ENCODE results near the gene KLHL21. TPM values are rescaled to one million over a fixed set of nuclear protein-coding genes. Genes with fewer than 3 reads are reported as not detected.

KLHL21 gene
- total and polyA plus RNA-seq, 10 of the 15 experiments (the other 5 are each of a cell fraction or from before 2014, with no cell fraction given) = 0.76 to 12.2 (median 5.2) TPM

- TF ChIP-seq, protein P1, sequence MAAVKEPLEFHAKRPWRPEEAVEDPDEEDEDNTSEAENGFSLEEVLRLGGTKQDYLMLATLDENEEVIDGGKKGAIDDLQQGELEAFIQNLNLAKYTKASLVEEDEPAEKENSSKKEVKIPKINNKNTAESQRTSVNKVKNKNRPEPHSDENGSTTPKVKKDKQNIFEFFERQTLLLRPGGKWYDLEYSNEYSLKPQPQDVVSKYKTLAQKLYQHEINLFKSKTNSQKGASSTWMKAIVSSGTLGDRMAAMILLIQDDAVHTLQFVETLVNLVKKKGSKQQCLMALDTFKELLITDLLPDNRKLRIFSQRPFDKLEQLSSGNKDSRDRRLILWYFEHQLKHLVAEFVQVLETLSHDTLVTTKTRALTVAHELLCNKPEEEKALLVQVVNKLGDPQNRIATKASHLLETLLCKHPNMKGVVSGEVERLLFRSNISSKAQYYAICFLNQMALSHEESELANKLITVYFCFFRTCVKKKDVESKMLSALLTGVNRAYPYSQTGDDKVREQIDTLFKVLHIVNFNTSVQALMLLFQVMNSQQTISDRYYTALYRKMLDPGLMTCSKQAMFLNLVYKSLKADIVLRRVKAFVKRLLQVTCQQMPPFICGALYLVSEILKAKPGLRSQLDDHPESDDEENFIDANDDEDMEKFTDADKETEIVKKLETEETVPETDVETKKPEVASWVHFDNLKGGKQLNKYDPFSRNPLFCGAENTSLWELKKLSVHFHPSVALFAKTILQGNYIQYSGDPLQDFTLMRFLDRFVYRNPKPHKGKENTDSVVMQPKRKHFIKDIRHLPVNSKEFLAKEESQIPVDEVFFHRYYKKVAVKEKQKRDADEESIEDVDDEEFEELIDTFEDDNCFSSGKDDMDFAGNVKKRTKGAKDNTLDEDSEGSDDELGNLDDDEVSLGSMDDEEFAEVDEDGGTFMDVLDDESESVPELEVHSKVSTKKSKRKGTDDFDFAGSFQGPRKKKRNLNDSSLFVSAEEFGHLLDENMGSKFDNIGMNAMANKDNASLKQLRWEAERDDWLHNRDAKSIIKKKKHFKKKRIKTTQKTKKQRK (IDR thresholded peaks at IDR 0.05; ENCODE audit: low read depth, low read length) = no peak
- TF ChIP-seq BMI1 (IDR thresholded peaks at IDR 0.05; ENCODE audit: borderline replicate concordance) = peak; percentile 99
- TF ChIP-seq MAX (IDR thresholded peaks at IDR 0.05; ENCODE audit: low read depth, low read length) = 0 out of 2 replicates have a peak, but pooled peaks have one; percentile 41
- no peak for TF ChIP-seq MYB (IDR thresholded peaks at IDR 0.05; ENCODE audit: borderline replicate concordance, low read depth, low read length)
- 0 out of 2 replicates have a peak, but pooled peaks have one; percentile 16 for TF ChIP-seq TCF12 (IDR thresholded peaks at IDR 0.05; ENCODE audit: low read depth, low read length)
- no peak for TF ChIP-seq ZNF384 (IDR thresholded peaks at IDR 0.05; ENCODE audit: borderline replicate concordance, low read depth, low read length)
- TF ChIP-seq CREM (IDR thresholded peaks at IDR 0.05; ENCODE audit: low read depth) = peak; percentile 96
- TF ChIP-seq BRCA1 (IDR thresholded peaks at IDR 0.05; ENCODE audit: low read depth, low read length) = no peak
- TF ChIP-seq HCFC1 (IDR thresholded peaks at IDR 0.05; ENCODE audit: low read length) = peak; percentile 43; the same call in 1 of the 2 replicates
- peak; percentile 93 for TF ChIP-seq POLR2AphosphoS5 (IDR thresholded peaks at IDR 0.05; ENCODE audit: low read length)
- peak; percentile 58; the same call in 1 of the 2 replicates for TF ChIP-seq SMAD5 (IDR thresholded peaks at IDR 0.05; ENCODE audit: low read depth)
- TF ChIP-seq DPF2 (IDR thresholded peaks at IDR 0.05) = no peak
- TF ChIP-seq IKZF1 (conservative IDR thresholded peaks at IDR 0.05) = no peak
- no peak for TF ChIP-seq ZNF622 (IDR thresholded peaks at IDR 0.05)
- TF ChIP-seq, protein P2, sequence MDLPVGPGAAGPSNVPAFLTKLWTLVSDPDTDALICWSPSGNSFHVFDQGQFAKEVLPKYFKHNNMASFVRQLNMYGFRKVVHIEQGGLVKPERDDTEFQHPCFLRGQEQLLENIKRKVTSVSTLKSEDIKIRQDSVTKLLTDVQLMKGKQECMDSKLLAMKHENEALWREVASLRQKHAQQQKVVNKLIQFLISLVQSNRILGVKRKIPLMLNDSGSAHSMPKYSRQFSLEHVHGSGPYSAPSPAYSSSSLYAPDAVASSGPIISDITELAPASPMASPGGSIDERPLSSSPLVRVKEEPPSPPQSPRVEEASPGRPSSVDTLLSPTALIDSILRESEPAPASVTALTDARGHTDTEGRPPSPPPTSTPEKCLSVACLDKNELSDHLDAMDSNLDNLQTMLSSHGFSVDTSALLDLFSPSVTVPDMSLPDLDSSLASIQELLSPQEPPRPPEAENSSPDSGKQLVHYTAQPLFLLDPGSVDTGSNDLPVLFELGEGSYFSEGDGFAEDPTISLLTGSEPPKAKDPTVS (IDR thresholded peaks at IDR 0.05; ENCODE audit: low read depth, low read length) = no peak
- TF ChIP-seq JUND (IDR thresholded peaks at IDR 0.05; ENCODE audit: low read depth, low read length) = no peak
- TF ChIP-seq TBL1XR1 (IDR thresholded peaks at IDR 0.05; ENCODE audit: low read depth, low read length) = peak; percentile 25; the same call in 1 of the 2 replicates
- TF ChIP-seq SREBF1 (IDR thresholded peaks at IDR 0.05; ENCODE audit: low read length) = no peak
- TF ChIP-seq FOXK2 (IDR thresholded peaks at IDR 0.05) = no peak
- no peak for TF ChIP-seq IKZF2 (IDR thresholded peaks at IDR 0.05)
- peak; percentile 81 for TF ChIP-seq ZBTB40 (IDR thresholded peaks at IDR 0.05; ENCODE audit: borderline replicate concordance)
- TF ChIP-seq NFYB (IDR thresholded peaks at IDR 0.05; ENCODE audit: insufficient read depth, low read depth, low read length) = peak; percentile 65; the same call in 1 of the 2 replicates
- TF ChIP-seq MTA3 (IDR thresholded peaks at IDR 0.05; ENCODE audit: borderline replicate concordance, low read length) = no peak
Measured at GRCh38 chr1:6579374-6580118, 23.1 kb downstream of the KLHL21 start, which contains the start of gene ZBTB48 (continued).

Measured in GM12878 (cell line).